ENCODE data around the gene ZNHIT1. TPM values are rescaled to one million over a fixed set of nuclear protein-coding genes. Genes with fewer than 3 reads are reported as not detected.

The ZNHIT1 gene
- total and polyA plus RNA-seq, 4 donors, result 52.7 to 149 (median 92.4) TPM

DNA sequence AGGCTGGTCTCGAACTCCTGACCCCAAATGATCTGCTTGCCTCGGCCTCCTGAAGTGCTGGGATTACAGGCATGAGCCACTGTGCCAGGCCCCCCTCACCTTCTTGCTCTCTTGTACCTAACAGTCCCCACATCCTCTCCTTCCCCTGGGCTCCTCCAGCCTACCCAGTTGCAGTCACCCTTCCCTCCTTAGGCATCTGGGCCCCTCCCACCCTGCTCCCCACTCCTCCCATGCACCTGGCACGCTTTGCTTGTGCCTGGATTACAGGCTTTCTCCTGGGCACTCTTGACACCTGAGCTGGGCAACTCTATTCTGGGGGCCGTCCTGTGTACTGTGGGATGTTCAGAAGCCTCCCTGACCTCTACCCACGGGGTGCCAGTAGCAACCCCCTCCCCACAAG lies 16.7 kb downstream of the ZNHIT1 start:
- H3K9ac ChIP-seq (ENCODE audit: low read depth in 1 of 2, low read length in 2 of 2), result no peak overlapping the region
- no peaks in the 10 kb centered on the region for H3K27me3 ChIP-seq (ENCODE audit: control insufficient read depth in 4 of 4, insufficient read depth in 4 of 4, low read length in 3 of 4)
- no peak overlapping the region for H3K27ac ChIP-seq (ENCODE audit: low read depth in 1 of 2, low read length in 2 of 2)
- TF ChIP-seq, protein P1, sequence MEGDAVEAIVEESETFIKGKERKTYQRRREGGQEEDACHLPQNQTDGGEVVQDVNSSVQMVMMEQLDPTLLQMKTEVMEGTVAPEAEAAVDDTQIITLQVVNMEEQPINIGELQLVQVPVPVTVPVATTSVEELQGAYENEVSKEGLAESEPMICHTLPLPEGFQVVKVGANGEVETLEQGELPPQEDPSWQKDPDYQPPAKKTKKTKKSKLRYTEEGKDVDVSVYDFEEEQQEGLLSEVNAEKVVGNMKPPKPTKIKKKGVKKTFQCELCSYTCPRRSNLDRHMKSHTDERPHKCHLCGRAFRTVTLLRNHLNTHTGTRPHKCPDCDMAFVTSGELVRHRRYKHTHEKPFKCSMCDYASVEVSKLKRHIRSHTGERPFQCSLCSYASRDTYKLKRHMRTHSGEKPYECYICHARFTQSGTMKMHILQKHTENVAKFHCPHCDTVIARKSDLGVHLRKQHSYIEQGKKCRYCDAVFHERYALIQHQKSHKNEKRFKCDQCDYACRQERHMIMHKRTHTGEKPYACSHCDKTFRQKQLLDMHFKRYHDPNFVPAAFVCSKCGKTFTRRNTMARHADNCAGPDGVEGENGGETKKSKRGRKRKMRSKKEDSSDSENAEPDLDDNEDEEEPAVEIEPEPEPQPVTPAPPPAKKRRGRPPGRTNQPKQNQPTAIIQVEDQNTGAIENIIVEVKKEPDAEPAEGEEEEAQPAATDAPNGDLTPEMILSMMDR (IDR thresholded peaks at IDR 0.05; ENCODE audit: low read depth, low read length, missing input control), result no peak
- no peak for TF ChIP-seq EGR1 (IDR thresholded peaks at IDR 0.05; ENCODE audit: low read depth in 2 of 2)
- TF ChIP-seq YY1 (IDR thresholded peaks at IDR 0.05), result no peak
- TF ChIP-seq TAF1 (conservative IDR thresholded peaks at IDR 0.05), result no peak
- TF ChIP-seq, protein P2, sequence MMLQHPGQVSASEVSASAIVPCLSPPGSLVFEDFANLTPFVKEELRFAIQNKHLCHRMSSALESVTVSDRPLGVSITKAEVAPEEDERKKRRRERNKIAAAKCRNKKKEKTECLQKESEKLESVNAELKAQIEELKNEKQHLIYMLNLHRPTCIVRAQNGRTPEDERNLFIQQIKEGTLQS (IDR thresholded peaks at IDR 0.05), result no peak
- TF ChIP-seq RXRA (IDR thresholded peaks at IDR 0.05), result no peak
- no peak for TF ChIP-seq GABPA (IDR thresholded peaks at IDR 0.05 in 1 of 2, conservative IDR thresholded peaks at IDR 0.05 in 1 of 2)
- TF ChIP-seq, protein P3, sequence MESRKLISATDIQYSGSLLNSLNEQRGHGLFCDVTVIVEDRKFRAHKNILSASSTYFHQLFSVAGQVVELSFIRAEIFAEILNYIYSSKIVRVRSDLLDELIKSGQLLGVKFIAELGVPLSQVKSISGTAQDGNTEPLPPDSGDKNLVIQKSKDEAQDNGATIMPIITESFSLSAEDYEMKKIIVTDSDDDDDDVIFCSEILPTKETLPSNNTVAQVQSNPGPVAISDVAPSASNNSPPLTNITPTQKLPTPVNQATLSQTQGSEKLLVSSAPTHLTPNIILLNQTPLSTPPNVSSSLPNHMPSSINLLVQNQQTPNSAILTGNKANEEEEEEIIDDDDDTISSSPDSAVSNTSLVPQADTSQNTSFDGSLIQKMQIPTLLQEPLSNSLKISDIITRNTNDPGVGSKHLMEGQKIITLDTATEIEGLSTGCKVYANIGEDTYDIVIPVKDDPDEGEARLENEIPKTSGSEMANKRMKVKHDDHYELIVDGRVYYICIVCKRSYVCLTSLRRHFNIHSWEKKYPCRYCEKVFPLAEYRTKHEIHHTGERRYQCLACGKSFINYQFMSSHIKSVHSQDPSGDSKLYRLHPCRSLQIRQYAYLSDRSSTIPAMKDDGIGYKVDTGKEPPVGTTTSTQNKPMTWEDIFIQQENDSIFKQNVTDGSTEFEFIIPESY (IDR thresholded peaks at IDR 0.05), result no peak
- H3K4me3 ChIP-seq (ENCODE audit: low read depth in 1 of 3, low read length in 3 of 3), result no peak overlapping the region
- H3K9me3 ChIP-seq (ENCODE audit: control insufficient read depth in 4 of 4, low read length in 3 of 4), result no peaks in the 10 kb centered on the region
- DNase-seq (ENCODE audit: low spot score), result no peak
- 88% methylated on average over 5 of the region's 5 CpGs for WGBS
- peaks cover 0 to 3% (median 0%) of the 10 kb centered on the region in 4 donors for H3K36me3 ChIP-seq (ENCODE audit: control insufficient read depth in 4 of 4, insufficient read depth in 3 of 4, low read depth in 1 of 4, low read length in 3 of 4)
- peaks cover 21 to 52% (median 37%) of the 10 kb centered on the region in 4 donors for H3K4me1 ChIP-seq (ENCODE audit: control insufficient read depth in 4 of 4, insufficient read depth in 4 of 4, low read length in 3 of 4)

DNA sequence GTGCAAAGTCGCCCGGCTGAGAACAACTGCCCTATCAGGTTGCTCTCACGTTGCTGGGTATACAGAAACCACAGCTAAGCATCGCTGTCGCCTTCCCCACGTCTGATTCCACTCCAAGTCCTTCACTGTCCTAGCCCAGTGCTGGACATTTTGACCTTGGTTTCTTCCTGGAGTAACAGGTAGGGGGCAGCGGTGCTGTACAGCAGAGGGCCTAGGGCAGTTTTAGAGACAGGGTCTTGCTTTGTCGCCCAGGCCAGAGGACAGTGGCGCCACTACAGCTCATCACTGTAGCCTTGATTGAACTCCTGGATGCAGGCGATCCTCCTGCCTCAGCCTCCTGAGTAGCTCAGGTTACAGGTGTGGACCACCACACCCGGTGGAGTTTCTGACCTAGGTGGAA lies 17.1 kb downstream of the ZNHIT1 start:
- H3K27ac ChIP-seq (ENCODE audit: low read depth in 1 of 2, low read length in 2 of 2), result no peak overlapping the region
- peaks cover 21 to 55% (median 37%) of the 10 kb centered on the region in 4 donors for H3K4me1 ChIP-seq (ENCODE audit: control insufficient read depth in 4 of 4, insufficient read depth in 4 of 4, low read length in 3 of 4)

More for the DNA sequence above, 17.1 kb downstream of the ZNHIT1 start:
- Histone ChIP-seq H3K36me3 (ENCODE audit: control insufficient read depth in 4 of 4, insufficient read depth in 3 of 4, low read depth in 1 of 4, low read length in 3 of 4) (peaks cover 0 to 3% (median 0%) of the 10 kb centered on the region in 4 donors), H3K4me3 (ENCODE audit: low read depth in 1 of 3, low read length in 3 of 3) (no peak overlapping the region), H3K9me3 (ENCODE audit: control insufficient read depth in 4 of 4, low read length in 3 of 4) (no peaks in the 10 kb centered on the region), H3K27me3 (ENCODE audit: control insufficient read depth in 4 of 4, insufficient read depth in 4 of 4, low read length in 3 of 4) (no peaks in the 10 kb centered on the region), H3K9ac (ENCODE audit: low read depth in 1 of 2, low read length in 2 of 2) (no peak overlapping the region)
- TF ChIP-seq NR2F2 (IDR thresholded peaks at IDR 0.05) (no peak), RAD21 (IDR thresholded peaks at IDR 0.05) (peak; percentile 16 to 64)
- TF ChIP-seq, protein P4, sequence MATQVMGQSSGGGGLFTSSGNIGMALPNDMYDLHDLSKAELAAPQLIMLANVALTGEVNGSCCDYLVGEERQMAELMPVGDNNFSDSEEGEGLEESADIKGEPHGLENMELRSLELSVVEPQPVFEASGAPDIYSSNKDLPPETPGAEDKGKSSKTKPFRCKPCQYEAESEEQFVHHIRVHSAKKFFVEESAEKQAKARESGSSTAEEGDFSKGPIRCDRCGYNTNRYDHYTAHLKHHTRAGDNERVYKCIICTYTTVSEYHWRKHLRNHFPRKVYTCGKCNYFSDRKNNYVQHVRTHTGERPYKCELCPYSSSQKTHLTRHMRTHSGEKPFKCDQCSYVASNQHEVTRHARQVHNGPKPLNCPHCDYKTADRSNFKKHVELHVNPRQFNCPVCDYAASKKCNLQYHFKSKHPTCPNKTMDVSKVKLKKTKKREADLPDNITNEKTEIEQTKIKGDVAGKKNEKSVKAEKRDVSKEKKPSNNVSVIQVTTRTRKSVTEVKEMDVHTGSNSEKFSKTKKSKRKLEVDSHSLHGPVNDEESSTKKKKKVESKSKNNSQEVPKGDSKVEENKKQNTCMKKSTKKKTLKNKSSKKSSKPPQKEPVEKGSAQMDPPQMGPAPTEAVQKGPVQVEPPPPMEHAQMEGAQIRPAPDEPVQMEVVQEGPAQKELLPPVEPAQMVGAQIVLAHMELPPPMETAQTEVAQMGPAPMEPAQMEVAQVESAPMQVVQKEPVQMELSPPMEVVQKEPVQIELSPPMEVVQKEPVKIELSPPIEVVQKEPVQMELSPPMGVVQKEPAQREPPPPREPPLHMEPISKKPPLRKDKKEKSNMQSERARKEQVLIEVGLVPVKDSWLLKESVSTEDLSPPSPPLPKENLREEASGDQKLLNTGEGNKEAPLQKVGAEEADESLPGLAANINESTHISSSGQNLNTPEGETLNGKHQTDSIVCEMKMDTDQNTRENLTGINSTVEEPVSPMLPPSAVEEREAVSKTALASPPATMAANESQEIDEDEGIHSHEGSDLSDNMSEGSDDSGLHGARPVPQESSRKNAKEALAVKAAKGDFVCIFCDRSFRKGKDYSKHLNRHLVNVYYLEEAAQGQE (IDR thresholded peaks at IDR 0.05), result no peak
- WGBS, result 71% methylated on average over 11 of the region's 11 CpGs
- peak; percentile 63 for DNase-seq (ENCODE audit: low spot score)

All from liver (tissue), 9 donors.